ENCODE results near the gene ATE1.

- TF ChIP-seq, protein P1, sequence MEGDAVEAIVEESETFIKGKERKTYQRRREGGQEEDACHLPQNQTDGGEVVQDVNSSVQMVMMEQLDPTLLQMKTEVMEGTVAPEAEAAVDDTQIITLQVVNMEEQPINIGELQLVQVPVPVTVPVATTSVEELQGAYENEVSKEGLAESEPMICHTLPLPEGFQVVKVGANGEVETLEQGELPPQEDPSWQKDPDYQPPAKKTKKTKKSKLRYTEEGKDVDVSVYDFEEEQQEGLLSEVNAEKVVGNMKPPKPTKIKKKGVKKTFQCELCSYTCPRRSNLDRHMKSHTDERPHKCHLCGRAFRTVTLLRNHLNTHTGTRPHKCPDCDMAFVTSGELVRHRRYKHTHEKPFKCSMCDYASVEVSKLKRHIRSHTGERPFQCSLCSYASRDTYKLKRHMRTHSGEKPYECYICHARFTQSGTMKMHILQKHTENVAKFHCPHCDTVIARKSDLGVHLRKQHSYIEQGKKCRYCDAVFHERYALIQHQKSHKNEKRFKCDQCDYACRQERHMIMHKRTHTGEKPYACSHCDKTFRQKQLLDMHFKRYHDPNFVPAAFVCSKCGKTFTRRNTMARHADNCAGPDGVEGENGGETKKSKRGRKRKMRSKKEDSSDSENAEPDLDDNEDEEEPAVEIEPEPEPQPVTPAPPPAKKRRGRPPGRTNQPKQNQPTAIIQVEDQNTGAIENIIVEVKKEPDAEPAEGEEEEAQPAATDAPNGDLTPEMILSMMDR (IDR thresholded peaks at IDR 0.05; ENCODE audit: poor library complexity) = no peak
- TF ChIP-seq EZH2phosphoT487 (IDR thresholded peaks at IDR 0.05; ENCODE audit: low read depth, severe bottlenecking, unreplicated experiment) = no peak
Observed at GRCh38 chr10:121722665-121723064, 205.2 kb downstream of the ATE1 start.

Measured in hepatocyte (in vitro differentiated cells).